HG03457 (cell line): ENCODE results near the gene CHRM1.
"Not testable (repeated sequence)": the region's sequence is repeated elsewhere in the genome, so short reads cannot be mapped to it uniquely, and the experiment has no call there.

Source experiments
- ATAC-seq: cut with Tn5 transposase; IDR thresholded peaks from one replicate; pipeline ENCODE4 v1.9.1; 2021; ENCODE audit warnings: moderate number of reproducible peaks; ENCODE audit not compliant: unreplicated experiment

CHRM1 gene

GRCh38 chr11:62879235-62879978 is 41.8 kb downstream of the CHRM1 start:
- ATAC-seq, result no peak

DNA sequence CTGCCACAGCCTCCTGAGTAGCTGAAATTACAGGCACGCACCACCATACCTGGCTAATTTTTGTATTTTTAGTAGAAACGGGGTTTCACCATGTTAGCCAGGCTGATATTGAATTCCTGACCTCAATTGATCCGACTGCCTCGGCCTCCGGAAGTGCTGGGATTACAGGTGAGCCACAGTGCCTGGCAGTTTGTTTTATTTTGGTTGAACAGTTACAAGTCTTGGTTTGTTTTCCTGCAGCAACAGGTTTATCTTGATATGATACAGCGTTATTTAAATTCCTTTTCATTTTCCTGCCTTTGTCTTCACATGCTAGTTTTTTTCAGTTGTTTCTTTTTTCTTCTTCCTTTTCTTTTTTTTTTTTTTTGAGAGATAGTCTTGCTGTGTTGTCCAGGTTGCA is 44.5 kb downstream of the CHRM1 start:
- ATAC-seq, result no peak

DNA sequence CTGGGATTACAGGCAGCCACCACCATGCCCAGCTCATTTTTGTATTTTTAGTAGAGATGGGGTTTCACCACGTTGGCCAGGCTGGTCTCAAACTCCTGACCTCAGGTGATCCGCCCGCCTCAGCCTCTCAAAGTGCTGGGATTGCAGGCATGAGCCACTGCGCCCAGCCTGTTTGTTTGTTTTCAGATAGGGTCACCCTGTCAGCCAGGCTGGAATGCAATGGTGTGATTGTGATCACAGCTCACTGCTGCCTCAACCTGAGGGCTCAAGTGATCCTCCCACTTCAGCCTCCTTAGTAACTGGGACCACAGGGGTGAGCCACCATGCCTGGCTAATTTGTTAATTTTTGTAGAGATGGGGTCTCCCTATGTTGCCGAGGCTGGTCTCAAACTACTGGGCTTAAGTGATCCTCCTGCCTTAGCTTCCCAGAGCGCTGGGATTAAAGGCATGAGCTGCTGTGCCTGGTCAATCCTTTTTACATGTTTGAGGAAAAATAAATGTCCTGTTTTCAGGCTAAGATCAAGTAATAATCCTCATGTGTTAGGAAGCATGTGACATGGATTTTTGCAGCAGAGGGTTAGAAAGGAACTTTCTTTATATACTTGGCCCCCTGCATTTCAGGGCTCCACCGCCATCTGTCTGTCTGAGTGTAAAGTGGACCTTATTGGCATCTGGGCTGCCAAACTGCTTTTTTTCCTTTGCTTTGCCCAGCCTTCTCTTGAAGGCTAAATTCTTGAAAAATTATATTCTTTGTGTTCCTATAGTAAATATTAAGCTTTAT is 45.3 kb downstream of the CHRM1 start:
- no peak for ATAC-seq

GRCh38 chr11:62874851-62875250 is 46.3 kb downstream of the CHRM1 start:
- no peak for ATAC-seq

GRCh38 chr11:62865635-62866034 is 55.5 kb downstream of the CHRM1 start:
- ATAC-seq, result no peak

DNA sequence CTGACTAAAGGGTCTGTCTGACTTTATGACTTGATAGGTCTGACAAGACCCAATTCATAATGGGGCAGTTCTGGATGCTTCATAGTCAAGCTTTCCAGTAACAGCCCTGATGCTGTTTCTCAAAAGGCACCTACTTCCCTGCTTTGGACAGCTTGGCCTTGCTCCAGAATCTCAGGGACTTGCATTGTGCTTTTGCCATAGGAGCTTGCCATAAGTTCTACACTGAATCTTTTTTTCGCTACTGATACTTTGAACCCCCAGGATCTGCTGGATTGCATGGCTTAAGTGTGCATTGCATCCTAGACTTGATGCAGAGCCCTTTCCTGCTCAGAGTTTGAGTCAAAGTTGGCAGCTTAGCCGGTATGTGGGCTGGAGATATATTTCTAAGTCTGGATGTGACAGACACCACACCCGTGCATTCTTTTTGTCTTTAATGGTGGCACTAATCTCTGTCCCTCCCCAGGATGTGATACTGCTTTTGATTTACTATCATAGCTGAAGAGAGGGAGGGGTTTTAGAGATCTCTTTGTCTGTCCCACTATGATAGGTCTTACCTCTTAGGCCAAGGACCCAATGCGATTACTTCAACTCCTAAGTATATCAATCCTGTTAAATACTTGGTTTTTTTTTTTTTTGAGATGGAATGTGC is 57.4 kb downstream of the CHRM1 start:
- no peak for ATAC-seq

DNA sequence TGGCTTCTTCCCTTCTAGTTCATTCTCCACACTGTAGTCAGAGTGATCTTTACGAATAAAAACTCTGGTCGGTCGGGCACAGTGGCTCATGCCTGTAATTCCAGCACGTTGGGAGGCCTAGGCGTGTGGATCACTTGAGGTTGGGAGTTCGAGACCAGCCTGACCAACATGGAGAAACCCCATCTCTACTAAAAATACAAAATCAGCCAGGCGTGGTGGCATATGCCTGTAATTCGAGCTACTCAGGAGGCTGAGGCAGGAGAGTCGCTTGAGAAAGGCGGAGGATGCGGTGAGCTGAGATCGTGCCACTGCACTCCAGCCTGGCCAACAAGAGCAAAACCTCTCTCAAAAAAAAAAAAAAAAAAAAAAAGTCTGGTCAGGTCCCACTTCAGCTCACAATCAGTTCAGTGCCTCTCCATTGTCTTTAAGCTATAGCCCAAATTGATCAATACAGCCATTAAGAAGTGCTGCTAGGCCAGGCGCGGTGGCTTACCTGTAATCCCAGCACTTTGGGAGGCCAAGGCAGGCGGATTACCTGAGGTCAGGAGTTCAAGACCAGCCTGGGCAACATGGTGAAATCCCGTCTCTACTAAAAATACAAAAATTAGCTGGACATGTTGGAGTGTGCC is 59.5 kb downstream of the CHRM1 start:
- ATAC-seq, result not testable (repeated sequence)

- ATAC-seq, result no peak
Observed at GRCh38 chr11:62860835-62861563, 60.2 kb downstream of the CHRM1 start.

DNA sequence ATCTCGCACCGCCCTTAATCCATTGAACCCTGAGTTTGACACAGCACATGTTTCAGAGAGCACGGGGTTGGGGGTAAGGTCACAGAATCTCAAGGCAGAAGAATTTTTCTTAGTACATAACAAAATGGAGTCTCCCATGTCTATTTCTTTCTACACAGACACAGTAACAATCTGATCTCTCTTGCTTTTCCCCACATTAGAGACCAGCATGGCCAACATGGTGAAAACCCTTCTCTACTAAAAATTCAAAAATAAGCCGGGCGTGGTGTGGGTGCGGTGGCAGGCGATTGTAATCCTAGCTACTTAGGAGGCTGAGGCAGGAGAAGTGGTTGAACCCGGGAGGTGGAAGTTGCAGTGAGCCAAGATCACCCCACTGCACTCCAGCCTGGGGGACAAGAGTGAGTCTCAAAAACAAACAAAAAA is 61.9 kb downstream of the CHRM1 start:
- not testable (repeated sequence) for ATAC-seq
